Femur (tissue), 1 donor: ENCODE results near the gene DNASE1.

Source experiments
- DNase-seq: peaks from one replicate; pipeline ENCODE4 v3.0.0-alpha.2; 2017

Gene DNASE1

GRCh38 chr16:3665508-3665907 is 11.0 kb downstream of the DNASE1 start:
- DNase-seq, result no peak

GRCh38 chr16:3668626-3669025 is 14.1 kb downstream of the DNASE1 start:
- DNase-seq, result no peak

- no peak for DNase-seq
Observed at GRCh38 chr16:3669082-3669481, 14.6 kb downstream of the DNASE1 start.

- no peak for DNase-seq
Observed at GRCh38 chr16:3670711-3671110, 16.2 kb downstream of the DNASE1 start.

- DNase-seq, result no peak
Observed at GRCh38 chr16:3671424-3671823, 16.9 kb downstream of the DNASE1 start.

GRCh38 chr16:3672571-3673041 is 18.1 kb downstream of the DNASE1 start:
- DNase-seq, result no peak

- no peak for DNase-seq
Observed at GRCh38 chr16:3673201-3673600, 18.7 kb downstream of the DNASE1 start.

GRCh38 chr16:3673676-3674377 is 19.3 kb downstream of the DNASE1 start:
- DNase-seq, result no peak

- no peak for DNase-seq
Observed at GRCh38 chr16:3674513-3675295, 20.2 kb downstream of the DNASE1 start.

- no peak for DNase-seq
Observed at GRCh38 chr16:3675601-3676130, 21.2 kb downstream of the DNASE1 start.

GRCh38 chr16:3677994-3678393 is 23.5 kb downstream of the DNASE1 start:
- DNase-seq, result no peak

- DNase-seq, result peak; percentile 66
Observed at GRCh38 chr16:3681206-3681605, 26.7 kb downstream of the DNASE1 start.

- no peak for DNase-seq
Observed at GRCh38 chr16:3687021-3687420, 32.5 kb downstream of the DNASE1 start.

GRCh38 chr16:3687792-3688191 is 33.3 kb downstream of the DNASE1 start:
- no peak for DNase-seq

- no peak for DNase-seq
Observed at GRCh38 chr16:3689731-3690130, 35.2 kb downstream of the DNASE1 start.

- peak; percentile 96 for DNase-seq
Observed at GRCh38 chr16:3690470-3690928, 36.0 kb downstream of the DNASE1 start.

- DNase-seq, result peak; percentile 69
Observed at GRCh38 chr16:3690980-3691720, 36.7 kb downstream of the DNASE1 start.

- DNase-seq, result no peak
Observed at GRCh38 chr16:3691761-3692160, 37.3 kb downstream of the DNASE1 start.

GRCh38 chr16:3694051-3694450 is 39.6 kb downstream of the DNASE1 start:
- no peak for DNase-seq

GRCh38 chr16:3695610-3696369 is 41.3 kb downstream of the DNASE1 start:
- DNase-seq, result no peak

GRCh38 chr16:3696425-3697218 is 42.1 kb downstream of the DNASE1 start:
- DNase-seq, result no peak
